H1 (cell line): ENCODE measurements around the gene MYBPH. TPM values are rescaled to one million over a fixed set of nuclear protein-coding genes. Genes with fewer than 3 reads are reported as not detected.

ENCODE experiments used
- CTCF ChIA-PET: fragments of 300-600 bp; sonication (Branson Sonifier 250); formaldehyde crosslinking; loops from one replicate; lab custom pipeline; 2021; ENCODE audit not compliant: partially characterized antibody; lab: Charles Lee
- POLR2A ChIA-PET: fragments of 300-600 bp; sonication (Branson Sonifier 250); formaldehyde crosslinking; loops from one replicate; lab custom pipeline; 2021; ENCODE audit warnings: inconsistent platforms; ENCODE audit not compliant: partially characterized antibody; lab: Charles Lee
- DNase-seq, 2 experiments: peaks; one replicate each; pipeline versions ENCODE4 v3.0.0 to v3.0.0-alpha.2; 2010 to 2022; ENCODE audit warnings: low spot score in 2 of 2, low read depth in 1 of 2, mixed read lengths in 1 of 2
- FAIRE-seq: peaks from 2 replicates; lab custom pipeline; 2011; peaks lifted over from hg19 to GRCh38; lab: Jason Lieb, UNC
- H2AFZ ChIP-seq: 2 replicates; pipeline ENCODE4 v1.8.1; 2012; ENCODE audit warnings: low read length, inconsistent platforms
- H2AK5ac ChIP-seq: 2 replicates; pipeline ENCODE4 v1.6.1; 2013; ENCODE audit warnings: low read depth, low read length
- H2BK120ac ChIP-seq: replicated peaks from 2 replicates; pipeline ENCODE3; 2013; ENCODE audit warnings: low read depth, low read length, inconsistent platforms
- H2BK12ac ChIP-seq: 2 replicates; pipeline ENCODE4 v1.6.1; 2013; ENCODE audit warnings: low read depth, low read length
- H2BK15ac ChIP-seq: 2 replicates; pipeline ENCODE4 v1.6.1; 2013; ENCODE audit warnings: low read length
- H2BK20ac ChIP-seq: 2 replicates; pipeline ENCODE4 v1.6.1; 2013; ENCODE audit warnings: low read length
- H2BK5ac ChIP-seq: 2 replicates; pipeline ENCODE4 v1.6.1; 2013; ENCODE audit warnings: low read depth, low read length
- H3K14ac ChIP-seq: 2 replicates; pipeline ENCODE4 v1.6.1; 2013; ENCODE audit warnings: inconsistent platforms; ENCODE audit not compliant: insufficient read length
- H3K18ac ChIP-seq: 2 replicates; pipeline ENCODE4 v1.6.1; 2013; ENCODE audit warnings: low read length; ENCODE audit errors: extremely low read depth
- H3K23ac ChIP-seq: 2 replicates; pipeline ENCODE4 v1.6.1; 2013; ENCODE audit warnings: inconsistent platforms; ENCODE audit not compliant: insufficient read length
- H3K23me2 ChIP-seq: 2 replicates; pipeline ENCODE4 v1.6.1; 2013; ENCODE audit warnings: low read depth, low read length
- H3K27ac ChIP-seq: 2 replicates; pipeline ENCODE4 v1.6.1; 2011; ENCODE audit warnings: low read depth, low read length, inconsistent platforms
- H3K27me3 ChIP-seq, 4 experiments: replicated peaks in 1 of 4; 1 replicate in 1 of 4; 2 replicates in 3 of 4; pipeline versions ENCODE4 v1.6.1 to v1.8.1; 2011 to 2013; ENCODE audit warnings: low read length in 3 of 4, mild to moderate bottlenecking in 3 of 4, inconsistent platforms in 2 of 4, mixed read lengths in 2 of 4, moderate library complexity in 1 of 4; ENCODE audit not compliant: control insufficient read depth in 3 of 4, insufficient read depth in 3 of 4; ENCODE audit errors: extremely low read depth in 1 of 4
- H3K36me3 ChIP-seq, 4 experiments: 2 replicates each; pipeline versions ENCODE4 v1.6.1 to v1.8.1; 2011 to 2013; ENCODE audit warnings: mild to moderate bottlenecking in 4 of 4, low read length in 3 of 4, moderate library complexity in 2 of 4, control low read depth in 1 of 4, inconsistent platforms in 1 of 4; ENCODE audit not compliant: insufficient read depth in 4 of 4, control insufficient read depth in 2 of 4
- H3K4ac ChIP-seq: replicated peaks from 2 replicates; pipeline ENCODE3; 2013; ENCODE audit warnings: low read length, low read depth, mixed read lengths, inconsistent platforms; ENCODE audit not compliant: insufficient read length
- H3K4me1 ChIP-seq, 4 experiments: replicated peaks in 1 of 4; 1 replicate in 1 of 4; 2 replicates in 3 of 4; pipeline versions ENCODE4 v1.6.1 to v1.8.1; 2011 to 2013; ENCODE audit warnings: low read length in 3 of 4, inconsistent platforms in 2 of 4, mixed read lengths in 1 of 4; ENCODE audit not compliant: insufficient read depth in 4 of 4, control insufficient read depth in 3 of 4
- H3K4me2 ChIP-seq, 2 experiments: 2 replicates each; pipeline versions ENCODE4 v1.6.1 to v1.8.1; 2011 to 2013; ENCODE audit warnings: low read depth in 2 of 2, low read length in 2 of 2, control low read depth in 1 of 2, inconsistent platforms in 1 of 2, mild to moderate bottlenecking in 1 of 2; ENCODE audit not compliant: insufficient read depth in 1 of 2
- H3K4me3 ChIP-seq, 4 experiments: fragments of 200-600, 300-600 bp in 1 of 4; sonication (generic), shearing (Covaris generic), sonication (Bioruptor Twin) in 1 of 4; 2 replicates each; pipeline versions ENCODE4 v1.5.1 to v1.8.1; 2011 to 2016; ENCODE audit warnings: low read length in 4 of 4, low read depth in 3 of 4, control low read depth in 2 of 4, inconsistent platforms in 2 of 4, mild to moderate bottlenecking in 2 of 4, mixed read lengths in 1 of 4, moderate library complexity in 1 of 4; ENCODE audit not compliant: insufficient read depth in 2 of 4; ENCODE audit errors: extremely low read depth in 1 of 4
- H3K56ac ChIP-seq: replicated peaks from 2 replicates; pipeline ENCODE3; 2013; ENCODE audit warnings: low read depth, mild to moderate bottlenecking, mixed read lengths, low read length, inconsistent platforms; ENCODE audit not compliant: insufficient read length
- H3K79me1 ChIP-seq: 2 replicates; pipeline ENCODE4 v1.6.1; 2013; ENCODE audit warnings: low read depth, low read length, control low read depth
- H3K79me2 ChIP-seq, 2 experiments: 2 replicates each; pipeline versions ENCODE4 v1.6.1 to v1.8.1; 2012 to 2013; ENCODE audit warnings: low read length in 2 of 2, mild to moderate bottlenecking in 2 of 2, inconsistent platforms in 1 of 2; ENCODE audit not compliant: insufficient read depth in 2 of 2, control insufficient read depth in 1 of 2
- H3K9ac ChIP-seq, 4 experiments: replicated peaks in 1 of 4; 1 replicate in 1 of 4; 2 replicates in 3 of 4; pipeline versions ENCODE4 v1.6.1 to v1.8.1; 2011 to 2013; ENCODE audit warnings: low read depth in 3 of 4, low read length in 3 of 4, control low read depth in 2 of 4, mild to moderate bottlenecking in 2 of 4, moderate library complexity in 2 of 4, inconsistent platforms in 1 of 4; ENCODE audit errors: extremely low read depth in 1 of 4
- H3K9me3 ChIP-seq, 2 experiments: 2 replicates each; pipeline versions ENCODE4 v1.6.1 to v1.8.1; 2012 to 2013; ENCODE audit warnings: mild to moderate bottlenecking in 2 of 2, moderate library complexity in 2 of 2, control low read depth in 1 of 2, inconsistent platforms in 1 of 2, low read depth in 1 of 2, low read length in 1 of 2, mixed read lengths in 1 of 2; ENCODE audit not compliant: insufficient read depth in 2 of 2
- H4K20me1 ChIP-seq, 2 experiments: replicated peaks in 1 of 2; 2 replicates each; pipeline versions ENCODE3 to v1.8.1; 2011 to 2013; ENCODE audit warnings: inconsistent platforms in 2 of 2, low read length in 2 of 2, mild to moderate bottlenecking in 1 of 2; ENCODE audit not compliant: insufficient read depth in 2 of 2, control insufficient read depth in 1 of 2
- H4K5ac ChIP-seq: 2 replicates; pipeline ENCODE4 v1.6.1; 2013; ENCODE audit warnings: low read length, low read depth, mixed read lengths, inconsistent platforms; ENCODE audit not compliant: insufficient read length
- H4K8ac ChIP-seq: 2 replicates; pipeline ENCODE4 v1.8.0; 2013; ENCODE audit warnings: mild to moderate bottlenecking, moderate library complexity, low read length, inconsistent platforms; ENCODE audit not compliant: insufficient read depth; ENCODE audit errors: extremely low read depth
- H4K91ac ChIP-seq: replicated peaks from 2 replicates; pipeline ENCODE3; 2013; ENCODE audit warnings: low read length, mixed read lengths, inconsistent platforms; ENCODE audit not compliant: insufficient read length
- CBX8 ChIP-seq: fragments of 300-800, 300-1000 bp; sonication (generic); IDR thresholded peaks from 2 replicates; pipeline ENCODE4 v1.7.1; 2016; ENCODE audit warnings: low read depth, low read length, borderline replicate concordance
- CTCF ChIP-seq, 3 experiments: IDR thresholded peaks; 1 replicate in 2 of 3; 2 replicates in 1 of 3; pipeline versions ENCODE4 v1.5.1 to v1.6.1; 2011; ENCODE audit warnings: low read length in 3 of 3, mild to moderate bottlenecking in 3 of 3, inconsistent platforms in 2 of 3, low read depth in 1 of 3, moderate library complexity in 1 of 3; ENCODE audit not compliant: insufficient read depth in 1 of 3; ENCODE audit errors: control extremely low read depth in 1 of 3
- EGR1 ChIP-seq: IDR thresholded peaks from 2 replicates; pipeline ENCODE4 v1.6.1; 2011; ENCODE audit warnings: low read depth, low read length, borderline replicate concordance
- GABPA ChIP-seq: IDR thresholded peaks from 2 replicates; pipeline ENCODE4 v1.6.1; 2011; ENCODE audit warnings: mild to moderate bottlenecking, low read length, moderate library complexity, borderline replicate concordance; ENCODE audit not compliant: insufficient read depth
- GTF2F1 ChIP-seq: IDR thresholded peaks from 2 replicates; pipeline ENCODE4 v1.6.1; 2012; ENCODE audit warnings: low read depth, low read length, improper control_type of control experiment, borderline replicate concordance
- JUN ChIP-seq: IDR thresholded peaks from 2 replicates; pipeline ENCODE4 v1.6.1; 2011; ENCODE audit warnings: low read depth, mild to moderate bottlenecking, improper control_type of control experiment, low read length
- KDM5A ChIP-seq: fragments of 200-600 bp; IDR thresholded peaks from 2 replicates; pipeline ENCODE4 v1.7.1; 2012; ENCODE audit warnings: mild to moderate bottlenecking, low read length, inconsistent platforms, mixed read lengths
- SIN3A ChIP-seq, 2 experiments: IDR thresholded peaks in 1 of 2; conservative IDR thresholded peaks in 1 of 2; 2 replicates each; pipeline ENCODE4 v1.6.1; 2011 to 2012; ENCODE audit warnings: low read length in 2 of 2, improper control_type of control experiment in 1 of 2, low read depth in 1 of 2, mild to moderate bottlenecking in 1 of 2
- TBP ChIP-seq: IDR thresholded peaks from 2 replicates; pipeline ENCODE4 v1.6.1; 2011; ENCODE audit warnings: low read depth, low read length, improper control_type of control experiment
- TCF12 ChIP-seq: IDR thresholded peaks from 2 replicates; pipeline ENCODE4 v1.6.1; 2011; ENCODE audit warnings: low read depth, mild to moderate bottlenecking, low read length
- WGBS, 2 experiments: shearing (Covaris generic) in 1 of 2; methylation state at CpG; one replicate each; pipeline versions ENCODE4 v1.1.6 to v1.1.7; 2013 to 2015; ENCODE audit warnings: low lambda C conversion rate in 2 of 2, mixed read lengths in 2 of 2, inconsistent platforms in 1 of 2, low coverage in 1 of 2, missing lambda C conversion rate in 1 of 2; ENCODE audit not compliant: insufficient replicate concordance in 2 of 2, insufficient coverage in 1 of 2, insufficient read length in 1 of 2; ENCODE audit errors: extremely low coverage in 1 of 2, missing lambda C conversion rate in 1 of 2; 5-methylcytosine and 5-hydroxymethylcytosine counted together
- polyA plus RNA-seq, 7 experiments: library from polyadenylated mRNA; depleted of rRNA in 3 of 7; stranded (reverse) in 5 of 7; unstranded in 2 of 7; fragments of >200 nt in 5 of 7; fragments of 200-250 nt in 2 of 7; gene quantifications; 1 replicate in 5 of 7; 2 replicates in 1 of 7; 4 replicates in 1 of 7; pipeline versions ENCODE4 v1.2.1 to v1.2.3, GENCODE V29; 2011 to 2013; ENCODE audit warnings: missing spikeins in 2 of 7, mixed read lengths in 2 of 7
- total RNA-seq: library from RNA; stranded (reverse); fragmentation: NEBNext Ultra II Directional; extraction: Animal tissue kit (Norgen Biotek cat#: 25700); gene quantifications from 2 replicates; pipeline ENCODE4 v1.2.1, GENCODE V29; 2021

MYBPH gene
- total and polyA plus RNA-seq, 2 of the 8 experiments (the other 6 are each of a cell fraction or from before 2014, with no cell fraction given), result not detected

GRCh38 chr1:203189951-203190352, 14.3 kb upstream of the MYBPH start:
- H3K27ac ChIP-seq, result no peak overlapping the region
- DNase-seq (no peak), FAIRE-seq (no peak)
- no peaks in the 10 kb centered on the region for H3K27me3 ChIP-seq
- TF ChIP-seq TBP (no peak), TCF12 (no peak), CTCF (IDR thresholded peaks at IDR 0.05; ENCODE audit: control extremely low read depth in 1 of 3, insufficient read depth in 1 of 3, low read depth in 1 of 3, low read length in 3 of 3) (no peak), CBX8 (no peak), GTF2F1 (no peak), KDM5A (no peak), JUN (no peak), EGR1 (no peak), GABPA (no peak), SIN3A (conservative IDR thresholded peaks at IDR 0.05 in 1 of 2, IDR thresholded peaks at IDR 0.05 in 1 of 2; ENCODE audit: low read depth in 1 of 2, low read length in 2 of 2) (no peak)
- H3K4me1 ChIP-seq, result peaks cover 6 to 17% (median 11%) of the 10 kb centered on the region in 4 experiments
- no peak overlapping the region for H4K5ac ChIP-seq
- POLR2A ChIA-PET, result no interaction called here
- no peak overlapping the region for H2BK5ac ChIP-seq
- WGBS, 2 experiments, result 79% methylated on average over 7 of the region's 7 CpGs; no CpG with 5 or more reads in 1 of the 2 experiments
- H3K79me1 ChIP-seq, result no peaks in the 10 kb centered on the region
- H4K8ac ChIP-seq, result no peak overlapping the region
- H3K9me3 ChIP-seq, result no peaks in the 10 kb centered on the region
- H3K18ac ChIP-seq, result no peak overlapping the region
- H4K20me1 ChIP-seq, result no peaks in the 10 kb centered on the region
- no peak overlapping the region for H2BK12ac ChIP-seq
- H3K36me3 ChIP-seq, result no peaks in the 10 kb centered on the region
- H3K23ac ChIP-seq, result no peak overlapping the region
- no peaks in the 10 kb centered on the region for H3K23me2 ChIP-seq
- CTCF ChIA-PET, result interaction anchor here (0.6 to 5.7 kb wide), 9 partner anchors 8 to 202 kb away, joined by 3 to 33 read pairs (median 4); no protein-coding TSS in a partner anchor
- no peak overlapping the region for H2BK15ac ChIP-seq
- no peak overlapping the region for H3K4me2 ChIP-seq
- no peak overlapping the region for H3K4ac ChIP-seq
- H2AFZ ChIP-seq, result no peak overlapping the region
- H2AK5ac ChIP-seq, result no peak overlapping the region
- no peak overlapping the region for H3K14ac ChIP-seq
- no peak overlapping the region for H2BK20ac ChIP-seq
- H2BK120ac ChIP-seq, result no peak overlapping the region
- no peak overlapping the region for H3K56ac ChIP-seq
- no peak overlapping the region for H3K9ac ChIP-seq
- no peaks in the 10 kb centered on the region for H3K79me2 ChIP-seq
- no peak overlapping the region for H3K4me3 ChIP-seq
- no peak overlapping the region for H4K91ac ChIP-seq
